Activated T-helper 1 cell treated with anti-CD3 and anti-CD28 coated beads, Interleukin-2, amount 50 U/mL, for 16 hours (primary cell): Measurements from ENCODE around the gene SHMT2.

Source experiments
- DNase-seq, 2 donors: peaks; one replicate each; pipeline ENCODE4 v3.0.0-alpha.2; 2020; ENCODE audit warnings: low read depth in 1 of 2, low spot score in 1 of 2

The SHMT2 gene

DNA sequence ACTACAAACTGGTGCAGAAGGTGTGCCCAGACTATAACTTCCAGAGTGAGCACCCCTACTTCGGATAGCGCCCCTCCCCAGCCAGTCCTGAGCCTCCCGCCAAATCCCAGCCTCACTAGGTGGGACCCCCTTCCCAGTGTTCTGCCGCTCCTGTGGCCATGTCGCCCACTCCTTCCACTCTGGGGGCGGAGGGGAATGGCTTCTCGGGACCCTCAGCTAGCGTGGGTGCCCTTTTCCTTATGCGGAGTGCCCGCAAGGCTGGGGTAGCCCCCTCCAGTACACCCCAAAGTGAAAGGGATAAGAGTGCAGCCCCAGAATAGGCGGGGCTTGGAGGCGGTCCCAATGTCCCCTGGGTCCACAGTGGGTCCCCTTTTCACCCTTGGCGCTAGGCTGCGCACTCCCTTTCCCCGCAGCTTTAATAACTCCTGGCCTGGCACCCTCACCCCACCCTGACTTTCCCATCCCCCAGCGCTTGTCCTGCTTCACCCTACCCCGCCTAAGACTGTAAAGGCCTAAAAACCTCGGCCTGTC lies 3.8 kb upstream of the SHMT2 start:
- no peak for DNase-seq

DNA sequence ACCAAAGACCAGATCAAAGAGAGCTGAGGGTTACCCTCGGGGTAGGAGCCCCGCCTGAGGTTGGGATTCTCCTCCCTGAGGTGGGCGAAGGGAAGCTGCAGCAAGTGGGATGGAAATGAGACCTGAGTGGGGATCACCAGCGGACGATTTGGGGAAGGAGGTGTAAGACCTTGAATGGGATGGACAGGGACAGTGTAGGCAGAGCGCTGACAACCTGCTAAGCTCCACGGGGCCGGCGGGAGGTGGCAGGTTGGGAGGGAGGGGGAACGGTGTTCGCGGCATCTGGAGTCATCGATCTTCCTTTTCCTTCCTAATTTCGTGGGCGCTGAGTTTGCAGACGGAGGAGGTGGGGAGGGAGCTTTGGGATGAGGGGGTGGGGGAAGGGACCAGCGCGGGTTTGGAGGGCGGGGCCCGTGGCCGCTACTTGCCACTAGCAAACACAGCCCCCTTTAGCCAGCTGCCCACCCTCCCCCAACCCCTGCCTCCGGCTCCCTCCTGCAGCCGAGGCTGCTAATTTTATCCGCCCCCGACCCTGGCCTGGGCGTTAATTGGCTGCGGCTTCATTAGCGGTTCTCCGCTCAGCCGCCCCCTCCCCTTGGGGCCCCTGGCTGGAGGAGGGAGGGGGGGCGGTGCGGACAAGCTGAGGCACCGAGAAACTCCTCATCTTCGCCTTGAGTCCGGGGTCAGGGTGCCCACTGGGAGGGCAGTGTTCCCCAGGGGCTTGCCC lies 2.8 kb upstream of the SHMT2 start:
- DNase-seq = no peak

DNA sequence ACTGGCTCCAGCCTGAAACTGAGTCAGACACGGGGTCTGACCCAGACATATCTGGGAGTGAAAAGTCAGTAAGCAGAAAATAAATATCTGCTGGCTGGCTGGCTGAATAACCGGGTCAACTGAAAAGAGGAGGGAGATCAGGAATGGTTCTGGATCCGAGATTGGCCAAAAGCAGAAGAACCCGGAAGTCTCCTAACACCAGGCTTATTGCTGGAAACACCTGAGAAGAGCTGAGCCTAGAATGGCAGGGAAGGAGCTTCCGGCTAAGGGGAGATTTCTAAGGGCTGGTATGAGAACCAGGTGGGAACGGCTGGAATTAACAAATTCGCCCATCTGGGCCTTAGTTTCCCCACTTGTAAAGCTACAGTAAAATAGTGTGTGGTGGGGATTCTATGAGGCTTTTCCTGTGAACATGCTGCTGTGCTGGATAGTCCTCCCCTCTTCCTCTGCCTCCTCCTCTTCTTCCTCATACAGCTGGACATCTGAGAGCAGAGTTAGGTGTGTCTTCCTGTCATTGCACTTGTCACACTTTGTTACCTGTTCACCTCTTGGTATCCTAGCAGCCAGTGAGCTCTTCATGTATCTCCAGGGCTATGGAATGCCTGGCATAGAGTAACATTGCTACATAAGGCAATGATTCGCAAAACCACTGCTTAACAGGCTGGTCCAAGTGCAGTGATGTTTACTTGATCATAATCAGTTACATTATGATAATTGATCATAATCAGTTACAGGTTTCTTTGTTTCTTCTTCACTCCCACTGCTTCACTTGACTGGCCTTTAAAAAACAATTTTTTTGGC lies 2.0 kb upstream of the SHMT2 start:
- DNase-seq = no peak

DNA sequence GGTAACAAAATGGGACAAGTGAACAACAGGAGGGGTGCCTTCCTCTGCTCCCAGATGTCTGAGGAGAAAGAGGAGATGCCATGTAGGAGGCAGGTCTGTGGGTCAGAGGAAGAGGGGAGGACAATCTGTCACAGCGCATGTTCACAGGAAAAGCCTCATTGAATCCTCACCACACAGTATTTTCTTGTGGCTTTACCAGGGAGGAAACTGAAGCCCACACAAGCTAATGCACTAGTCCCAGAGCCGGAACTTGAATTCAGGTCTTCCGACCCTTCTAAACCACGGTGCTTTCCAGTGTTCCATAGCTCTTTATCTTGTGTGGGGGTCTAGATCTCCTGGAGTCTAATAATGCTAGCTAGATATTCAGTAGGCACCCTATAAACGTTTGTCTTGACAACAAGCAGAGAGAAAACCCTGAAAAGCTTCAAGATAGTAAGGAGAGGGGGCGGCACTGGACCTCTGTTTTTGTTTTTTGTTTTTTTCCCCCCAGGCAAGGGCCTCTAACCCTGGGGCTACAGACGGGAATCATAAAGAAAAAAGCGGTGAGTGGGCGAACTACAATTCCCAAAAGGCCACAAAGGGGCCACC lies 371 bp upstream of the SHMT2 start:
- no peak for DNase-seq

GRCh38 chr12:57230381-57231155 lies 1.1 kb downstream of the SHMT2 start:
- no peak for DNase-seq

- no peak for DNase-seq
These were observed 1.9 kb downstream of the SHMT2 start for GRCh38 chr12:57231276-57232021.

DNA sequence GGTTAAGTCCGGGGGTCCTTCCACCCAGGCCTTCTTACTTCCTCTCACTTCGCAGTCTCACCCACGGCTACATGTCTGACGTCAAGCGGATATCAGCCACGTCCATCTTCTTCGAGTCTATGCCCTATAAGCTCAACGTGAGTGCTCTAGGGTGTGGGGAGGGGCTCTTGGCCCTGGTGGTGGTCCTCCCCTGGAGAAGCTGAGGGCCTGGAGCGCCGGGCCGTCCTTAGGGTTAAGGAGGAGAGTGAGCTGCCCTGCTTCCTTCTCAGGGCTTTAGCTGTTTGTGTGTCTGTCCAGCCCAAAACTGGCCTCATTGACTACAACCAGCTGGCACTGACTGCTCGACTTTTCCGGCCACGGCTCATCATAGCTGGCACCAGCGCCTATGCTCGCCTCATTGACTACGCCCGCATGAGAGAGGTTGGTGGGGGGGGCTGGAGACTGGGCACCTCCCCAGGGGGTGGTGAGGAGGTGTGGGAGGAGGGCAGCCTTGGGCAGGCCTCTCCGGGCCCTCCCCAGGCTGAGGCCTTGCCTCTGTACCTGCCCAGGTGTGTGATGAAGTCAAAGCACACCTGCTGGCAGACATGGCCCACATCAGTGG lies 2.7 kb downstream of the SHMT2 start:
- no peak for DNase-seq

GRCh38 chr12:57233357-57234232 lies 4.1 kb downstream of the SHMT2 start:
- DNase-seq = no peak

- no peak for DNase-seq
These were observed 4.7 kb downstream of the SHMT2 start for GRCh38 chr12:57234233-57234570.

GRCh38 chr12:57234571-57235016 lies 5.1 kb downstream of the SHMT2 start:
- no peak for DNase-seq

DNA sequence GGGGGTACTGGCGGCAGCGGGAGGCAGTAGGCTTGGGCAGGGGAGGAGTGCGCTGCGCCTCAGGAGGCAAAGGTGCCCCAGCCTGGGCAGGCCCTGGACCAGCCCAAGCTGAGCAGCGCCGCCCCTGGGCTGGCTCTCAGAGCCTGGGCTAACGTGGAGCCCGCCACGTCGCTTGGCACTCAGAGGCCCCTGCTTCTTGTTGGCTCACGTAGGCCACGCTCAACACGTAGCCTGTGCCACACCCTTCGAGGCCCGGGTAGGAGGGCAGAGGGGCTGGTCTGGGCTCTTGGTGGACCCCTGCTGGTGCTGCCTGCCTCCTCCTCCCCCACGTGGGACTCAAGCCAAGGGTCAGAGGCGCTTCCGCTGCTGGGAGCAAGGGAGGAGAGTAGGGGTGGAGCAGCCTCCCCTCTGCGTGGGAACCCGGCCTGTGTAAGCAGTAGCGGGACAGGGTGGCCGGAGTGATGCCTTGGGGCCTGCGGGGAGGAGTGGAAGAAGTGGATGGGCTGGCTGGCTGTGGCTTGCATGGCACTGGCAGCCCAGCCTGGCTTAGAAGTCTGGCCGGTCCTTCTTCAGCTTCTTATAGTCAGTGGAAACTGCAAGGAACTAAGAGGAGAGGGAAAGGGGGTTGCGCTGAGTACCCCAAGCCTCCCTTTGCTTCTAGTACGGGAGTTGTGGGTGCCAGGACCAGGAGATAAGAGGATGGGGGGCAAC lies 5.7 kb downstream of the SHMT2 start:
- no peak for DNase-seq

DNA sequence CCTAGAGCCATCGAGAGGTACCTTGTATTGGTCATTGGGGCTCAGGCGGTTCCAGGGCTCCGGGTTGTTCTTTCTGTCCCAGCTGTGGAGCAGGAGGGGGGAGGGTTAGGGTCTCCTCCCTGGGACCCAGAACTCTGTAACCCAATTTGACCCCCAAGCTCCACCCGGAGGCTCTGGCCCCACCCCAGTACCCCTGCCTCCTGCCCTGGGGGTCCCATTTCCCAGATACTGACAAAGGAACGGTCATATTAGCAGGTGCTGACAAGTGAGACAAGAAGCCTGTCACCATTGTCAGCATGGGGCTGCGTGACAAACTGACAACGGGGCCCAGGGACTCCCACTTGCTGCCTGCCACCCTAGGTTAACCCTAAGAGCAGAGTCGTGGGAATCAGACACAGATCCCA lies 6.2 kb downstream of the SHMT2 start:
- no peak for DNase-seq

GRCh38 chr12:57236201-57236924 lies 6.9 kb downstream of the SHMT2 start:
- no peak for DNase-seq

DNA sequence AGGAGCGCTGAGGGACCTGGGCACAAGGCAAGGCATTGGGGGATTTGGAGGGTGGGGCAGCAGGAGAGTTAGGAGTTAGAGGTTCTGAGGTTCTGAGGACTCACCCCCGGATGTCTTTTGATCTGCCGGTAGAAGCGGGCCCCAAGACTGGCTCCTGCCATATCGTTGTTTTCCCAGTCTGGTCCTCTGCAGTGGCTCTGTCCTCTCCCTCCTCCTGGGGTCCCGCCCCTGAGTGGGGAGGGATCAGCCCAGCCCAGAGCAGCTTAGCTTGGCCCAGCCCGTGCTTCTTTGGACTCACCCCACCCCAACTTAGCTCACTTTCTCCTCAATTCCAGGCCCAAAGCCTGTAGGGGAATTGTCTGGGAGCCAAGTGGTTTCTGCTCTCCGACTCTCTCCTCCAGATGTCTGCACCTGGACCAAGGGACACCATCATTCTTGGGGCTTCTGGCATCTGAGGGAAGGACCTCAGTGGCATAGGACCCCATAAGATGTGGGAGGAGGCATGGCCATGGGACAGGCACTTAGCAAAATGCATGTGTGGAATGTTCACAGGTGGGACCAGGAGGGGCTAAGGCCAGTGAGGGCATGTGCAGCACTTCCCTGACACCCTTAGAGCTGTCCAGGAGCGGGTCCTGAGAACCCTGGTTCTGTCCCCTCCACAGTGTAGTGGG lies 7.5 kb downstream of the SHMT2 start:
- DNase-seq = no peak

DNA sequence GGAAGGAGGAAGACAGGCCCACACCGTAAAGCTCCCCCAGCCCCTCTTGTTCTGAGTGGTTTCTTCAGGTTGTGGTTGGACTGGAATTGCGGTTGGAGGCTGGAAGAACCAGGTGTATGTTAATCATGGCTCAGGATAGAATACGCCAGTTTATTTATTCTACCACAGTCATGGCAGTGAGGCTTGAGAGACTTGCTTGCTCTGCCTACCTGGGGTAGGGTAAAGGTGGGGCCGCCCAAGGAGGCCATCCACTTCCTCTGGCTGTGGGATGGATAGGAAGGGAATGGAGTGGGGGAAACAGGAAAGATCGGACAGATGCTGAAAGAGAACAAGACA lies 8.1 kb downstream of the SHMT2 start:
- no peak for DNase-seq

DNA sequence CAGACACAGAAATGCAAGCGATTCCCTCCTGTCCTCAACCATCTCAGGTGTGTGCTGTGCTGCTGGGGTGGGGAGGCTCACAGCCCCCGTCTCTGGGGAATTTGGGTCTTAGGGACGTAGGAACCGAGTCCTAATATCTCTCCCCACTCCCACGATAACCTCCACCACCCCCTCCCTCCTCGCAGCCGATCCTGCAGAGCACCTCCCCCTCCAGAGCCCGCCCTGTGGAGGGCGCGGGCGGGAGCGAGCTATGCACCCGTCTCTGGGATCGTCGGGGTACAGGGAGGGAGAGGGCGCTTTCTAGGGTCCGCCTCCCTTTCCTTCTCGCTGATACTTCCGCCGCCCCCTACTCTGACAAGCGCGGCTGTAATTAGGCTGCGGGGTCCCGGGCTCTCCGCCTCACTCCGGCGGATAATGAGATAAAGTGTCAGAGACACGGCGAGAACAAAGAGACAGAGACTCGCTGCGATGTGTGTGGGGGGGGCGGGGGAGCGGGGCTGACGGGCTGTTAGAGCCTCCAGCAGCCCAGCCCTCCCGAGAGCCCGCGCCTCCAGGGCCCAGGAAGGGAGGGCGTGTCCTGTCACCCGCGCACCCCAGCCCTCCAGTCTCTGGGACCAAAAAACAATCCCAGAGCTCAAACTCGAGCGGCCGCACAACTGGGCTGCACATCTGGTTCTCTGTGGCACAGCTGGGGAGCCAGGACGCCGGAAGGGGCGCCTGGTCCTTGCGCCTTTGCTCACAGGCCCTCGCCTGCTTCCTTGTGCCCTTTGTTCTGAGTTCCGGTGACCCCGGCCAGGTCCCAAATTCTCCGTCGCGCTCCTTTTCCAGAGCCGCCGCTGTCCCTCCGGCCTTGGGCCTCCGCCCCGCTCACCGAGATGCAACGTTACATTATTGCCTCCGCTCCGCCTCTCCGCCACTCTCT lies 8.7 kb downstream of the SHMT2 start:
- no peak for DNase-seq
